DMS79 treated with DMSO at 0.1 percent for 48 hours (cell line): ENCODE data around the gene CITED1.

Experiments used
- DNase-seq: peaks from one replicate; lab custom pipeline; 2025; lab: John Stamatoyannopoulos, UW

Gene CITED1

GRCh38 chrX:72308566-72309296, 3.0 kb upstream of the CITED1 start:
- peak; percentile 28 for DNase-seq

- no peak for DNase-seq
Observed at GRCh38 chrX:72308209-72308565, 2.5 kb upstream of the CITED1 start.

GRCh38 chrX:72307646-72308051, 1.9 kb upstream of the CITED1 start:
- peak; percentile 10 for DNase-seq

- peak; percentile 53 for DNase-seq
Observed at GRCh38 chrX:72306851-72307645, 1.3 kb upstream of the CITED1 start.

GRCh38 chrX:72306085-72306801, 529 bp upstream of the CITED1 start:
- DNase-seq: no peak

- DNase-seq: no peak
Observed at GRCh38 chrX:72304877-72305276, 837 bp downstream of the CITED1 start.

- DNase-seq: no peak
Observed at GRCh38 chrX:72301781-72302180, 3.9 kb downstream of the CITED1 start.

GRCh38 chrX:72299891-72300630, 5.7 kb downstream of the CITED1 start:
- no peak for DNase-seq

GRCh38 chrX:72297953-72298730, 7.6 kb downstream of the CITED1 start:
- no peak for DNase-seq

- DNase-seq: no peak
Observed at GRCh38 chrX:72296991-72297390, 8.7 kb downstream of the CITED1 start.

GRCh38 chrX:72295745-72296144, 10.0 kb downstream of the CITED1 start:
- no peak for DNase-seq

- no peak for DNase-seq
Observed at GRCh38 chrX:72294497-72294896, 11.2 kb downstream of the CITED1 start.

- DNase-seq: no peak
Observed at GRCh38 chrX:72282302-72282701, 23.4 kb downstream of the CITED1 start.

- peak; percentile 1 for DNase-seq
Observed at GRCh38 chrX:72280321-72280845, 25.3 kb downstream of the CITED1 start.

GRCh38 chrX:72276478-72276953, 29.2 kb downstream of the CITED1 start:
- no peak for DNase-seq

GRCh38 chrX:72274526-72274925, 31.2 kb downstream of the CITED1 start:
- no peak for DNase-seq

- DNase-seq: no peak
Observed at GRCh38 chrX:72273718-72274117, 32.0 kb downstream of the CITED1 start.

GRCh38 chrX:72272868-72273267, 32.8 kb downstream of the CITED1 start:
- no peak for DNase-seq

GRCh38 chrX:72271812-72272211, 33.9 kb downstream of the CITED1 start:
- no peak for DNase-seq

- no peak for DNase-seq
Observed at GRCh38 chrX:72271091-72271788, 34.5 kb downstream of the CITED1 start.
